NOMO-1 treated with dmso at 0.1 percent for 144 hours (cell line): ENCODE results near the gene BUB1B.

Experiments used
- DNase-seq: peaks from one replicate; lab custom pipeline; 2025; ENCODE audit not compliant: unreplicated experiment; lab: John Stamatoyannopoulos, UW

The BUB1B gene

GRCh38 chr15:40239693-40240618 is 79.1 kb downstream of the BUB1B start:
- DNase-seq = no peak

- DNase-seq = no peak
These were observed 79.9 kb downstream of the BUB1B start for GRCh38 chr15:40240619-40241221.

- DNase-seq = no peak
These were observed 80.7 kb downstream of the BUB1B start for GRCh38 chr15:40241269-40242212.

GRCh38 chr15:40242213-40242599 is 81.3 kb downstream of the BUB1B start:
- DNase-seq = no peak

GRCh38 chr15:40242601-40243000 is 81.7 kb downstream of the BUB1B start:
- no peak for DNase-seq

GRCh38 chr15:40243126-40243810 is 82.4 kb downstream of the BUB1B start:
- DNase-seq = no peak

- no peak for DNase-seq
These were observed 84.2 kb downstream of the BUB1B start for GRCh38 chr15:40244961-40245523.

GRCh38 chr15:40245666-40246450 is 85.0 kb downstream of the BUB1B start:
- DNase-seq = no peak

GRCh38 chr15:40246496-40247280 is 85.8 kb downstream of the BUB1B start:
- no peak for DNase-seq

GRCh38 chr15:40247406-40247971 is 86.6 kb downstream of the BUB1B start:
- no peak for DNase-seq

GRCh38 chr15:40248006-40248783 is 87.3 kb downstream of the BUB1B start:
- no peak for DNase-seq

- DNase-seq = no peak
These were observed 88.8 kb downstream of the BUB1B start for GRCh38 chr15:40249477-40250303.

- no peak for DNase-seq
These were observed 89.4 kb downstream of the BUB1B start for GRCh38 chr15:40250304-40250656.

- no peak for DNase-seq
These were observed 90.1 kb downstream of the BUB1B start for GRCh38 chr15:40250771-40251483.

GRCh38 chr15:40251486-40252140 is 90.7 kb downstream of the BUB1B start:
- DNase-seq = no peak

GRCh38 chr15:40252141-40252437 is 91.2 kb downstream of the BUB1B start:
- DNase-seq = no peak
